ENCODE measurements around the gene OR9Q1. TPM values are rescaled to one million over a fixed set of nuclear protein-coding genes. Genes with fewer than 3 reads are reported as not detected.

OR9Q1 gene
- polyA plus RNA-seq, 1 donor from 2014 or later: not detected

DNA sequence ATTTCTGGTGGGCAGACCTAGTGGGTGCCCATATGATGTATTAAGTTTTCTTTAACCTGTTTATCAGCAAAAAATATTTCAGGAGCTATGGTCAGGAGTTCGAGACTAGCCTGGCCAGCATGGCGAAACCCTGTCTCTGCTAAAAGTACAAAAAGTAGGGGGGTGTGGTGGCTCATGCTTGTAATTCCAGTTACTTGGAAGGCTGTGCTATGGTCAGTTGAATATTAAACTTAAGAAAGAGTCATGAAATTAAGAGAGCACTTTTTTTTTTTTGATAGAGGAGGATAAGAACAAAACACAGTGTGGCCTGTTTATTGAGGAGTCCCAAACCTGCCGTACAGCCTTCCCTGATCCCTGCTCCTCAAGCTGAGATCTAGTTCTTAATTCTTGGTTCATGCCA is 36.9 kb downstream of the OR9Q1 start:
- TF ChIP-seq EZH2 (IDR thresholded peaks at IDR 0.05; ENCODE audit: borderline replicate concordance, insufficient read depth, low read length, poor library complexity, severe bottlenecking) (no peak), REST (IDR thresholded peaks at IDR 0.05; ENCODE audit: borderline replicate concordance) (no peak), MXI1 (conservative IDR thresholded peaks at IDR 0.05; ENCODE audit: poor library complexity, severe bottlenecking) (no peak), TAF1 (IDR thresholded peaks at IDR 0.05; ENCODE audit: low read depth) (no peak), SMC3 (conservative IDR thresholded peaks at IDR 0.05; ENCODE audit: poor library complexity) (no peak), RAD21 (conservative IDR thresholded peaks at IDR 0.05) (no peak), POLR2AphosphoS5 (IDR thresholded peaks at IDR 0.05) (no peak), EP300 (conservative IDR thresholded peaks at IDR 0.05; ENCODE audit: poor library complexity, severe bottlenecking) (no peak)
- TF ChIP-seq, protein P1, sequence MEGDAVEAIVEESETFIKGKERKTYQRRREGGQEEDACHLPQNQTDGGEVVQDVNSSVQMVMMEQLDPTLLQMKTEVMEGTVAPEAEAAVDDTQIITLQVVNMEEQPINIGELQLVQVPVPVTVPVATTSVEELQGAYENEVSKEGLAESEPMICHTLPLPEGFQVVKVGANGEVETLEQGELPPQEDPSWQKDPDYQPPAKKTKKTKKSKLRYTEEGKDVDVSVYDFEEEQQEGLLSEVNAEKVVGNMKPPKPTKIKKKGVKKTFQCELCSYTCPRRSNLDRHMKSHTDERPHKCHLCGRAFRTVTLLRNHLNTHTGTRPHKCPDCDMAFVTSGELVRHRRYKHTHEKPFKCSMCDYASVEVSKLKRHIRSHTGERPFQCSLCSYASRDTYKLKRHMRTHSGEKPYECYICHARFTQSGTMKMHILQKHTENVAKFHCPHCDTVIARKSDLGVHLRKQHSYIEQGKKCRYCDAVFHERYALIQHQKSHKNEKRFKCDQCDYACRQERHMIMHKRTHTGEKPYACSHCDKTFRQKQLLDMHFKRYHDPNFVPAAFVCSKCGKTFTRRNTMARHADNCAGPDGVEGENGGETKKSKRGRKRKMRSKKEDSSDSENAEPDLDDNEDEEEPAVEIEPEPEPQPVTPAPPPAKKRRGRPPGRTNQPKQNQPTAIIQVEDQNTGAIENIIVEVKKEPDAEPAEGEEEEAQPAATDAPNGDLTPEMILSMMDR (IDR thresholded peaks at IDR 0.05; ENCODE audit: poor library complexity, severe bottlenecking): no peak
- H3K27me3 ChIP-seq (ENCODE audit: insufficient read depth, low read depth, low read length): no peaks in the 10 kb centered on the region
- no peak overlapping the region for H3K9ac ChIP-seq (ENCODE audit: low read length)
- no peak overlapping the region for H2AFZ ChIP-seq (ENCODE audit: low read depth, low read length)
- H3K9me3 ChIP-seq (ENCODE audit: low read length): no peaks in the 10 kb centered on the region
- H3K4me3 ChIP-seq (ENCODE audit: low read length): no peak overlapping the region
- H3F3A ChIP-seq (ENCODE audit: insufficient read depth, low read length, poor library complexity, severe bottlenecking): no peaks in the 10 kb centered on the region
- no peak overlapping the region for H3K4me2 ChIP-seq (ENCODE audit: low read length)
- no peak overlapping the region for H3K27ac ChIP-seq (ENCODE audit: low read length)
- no peaks in the 10 kb centered on the region for H3K36me3 ChIP-seq (ENCODE audit: insufficient read depth, low read length)
- no peaks in the 10 kb centered on the region for H4K20me1 ChIP-seq (ENCODE audit: insufficient read depth)
- H3K9me2 ChIP-seq (ENCODE audit: insufficient read depth, low read length): no peaks in the 10 kb centered on the region
- H3K79me2 ChIP-seq (replicated peaks; ENCODE audit: insufficient read depth, low read length): no peaks in the 10 kb centered on the region

- Histone ChIP-seq H3K79me2 (replicated peaks; ENCODE audit: insufficient read depth, low read length) (no peaks in the 10 kb centered on the region), H3K27ac (ENCODE audit: low read length) (no peak overlapping the region), H4K20me1 (ENCODE audit: insufficient read depth) (no peaks in the 10 kb centered on the region), H3K4me3 (ENCODE audit: low read length) (no peak overlapping the region), H3K9me3 (ENCODE audit: low read length) (no peaks in the 10 kb centered on the region), H3K27me3 (ENCODE audit: insufficient read depth, low read depth, low read length) (no peaks in the 10 kb centered on the region), H3K36me3 (ENCODE audit: insufficient read depth, low read length) (no peaks in the 10 kb centered on the region), H3F3A (ENCODE audit: insufficient read depth, low read length, poor library complexity, severe bottlenecking) (no peaks in the 10 kb centered on the region), H2AFZ (ENCODE audit: low read depth, low read length) (no peak overlapping the region), H3K9ac (ENCODE audit: low read length) (no peak overlapping the region), H3K9me2 (ENCODE audit: insufficient read depth, low read length) (no peaks in the 10 kb centered on the region), H3K4me2 (ENCODE audit: low read length) (no peak overlapping the region)
- TF ChIP-seq SMC3 (conservative IDR thresholded peaks at IDR 0.05; ENCODE audit: poor library complexity) (no peak), EZH2 (IDR thresholded peaks at IDR 0.05; ENCODE audit: borderline replicate concordance, insufficient read depth, low read length, poor library complexity, severe bottlenecking) (no peak), POLR2AphosphoS5 (IDR thresholded peaks at IDR 0.05) (no peak)
- TF ChIP-seq, protein P1 (IDR thresholded peaks at IDR 0.05; ENCODE audit: poor library complexity, severe bottlenecking): no peak
Measured at GRCh38 chr11:58060939-58061672, 37.4 kb downstream of the OR9Q1 start.

All from neural cell (in vitro differentiated cells).